GM23248 (cell line): Measurements from ENCODE around the gene MTHFD2L.

Experiments used
- EZH2 ChIP-seq: fragments of 200-600 bp; sonication (generic); IDR thresholded peaks from 2 replicates; pipeline ENCODE4 v1.6.1; 2018; ENCODE audit warnings: antibody characterized with exemption, mild to moderate bottlenecking; ENCODE audit not compliant: insufficient read depth, poor library complexity, severe bottlenecking
- EZH2phosphoT487 ChIP-seq: fragments of 200-600 bp; sonication (generic); IDR thresholded peaks from 2 replicates; pipeline ENCODE4 v1.6.1; 2018; ENCODE audit warnings: antibody characterized with exemption, moderate library complexity, mild to moderate bottlenecking, low read depth; ENCODE audit not compliant: insufficient read depth

- TF ChIP-seq EZH2: no peak
- no peak for TF ChIP-seq EZH2phosphoT487
These were observed 44.2 kb downstream of the MTHFD2L start for GRCh38 chr4:74202062-74202586.
